ENCODE measurements around the gene TRPM2.

The TRPM2 gene

DNA sequence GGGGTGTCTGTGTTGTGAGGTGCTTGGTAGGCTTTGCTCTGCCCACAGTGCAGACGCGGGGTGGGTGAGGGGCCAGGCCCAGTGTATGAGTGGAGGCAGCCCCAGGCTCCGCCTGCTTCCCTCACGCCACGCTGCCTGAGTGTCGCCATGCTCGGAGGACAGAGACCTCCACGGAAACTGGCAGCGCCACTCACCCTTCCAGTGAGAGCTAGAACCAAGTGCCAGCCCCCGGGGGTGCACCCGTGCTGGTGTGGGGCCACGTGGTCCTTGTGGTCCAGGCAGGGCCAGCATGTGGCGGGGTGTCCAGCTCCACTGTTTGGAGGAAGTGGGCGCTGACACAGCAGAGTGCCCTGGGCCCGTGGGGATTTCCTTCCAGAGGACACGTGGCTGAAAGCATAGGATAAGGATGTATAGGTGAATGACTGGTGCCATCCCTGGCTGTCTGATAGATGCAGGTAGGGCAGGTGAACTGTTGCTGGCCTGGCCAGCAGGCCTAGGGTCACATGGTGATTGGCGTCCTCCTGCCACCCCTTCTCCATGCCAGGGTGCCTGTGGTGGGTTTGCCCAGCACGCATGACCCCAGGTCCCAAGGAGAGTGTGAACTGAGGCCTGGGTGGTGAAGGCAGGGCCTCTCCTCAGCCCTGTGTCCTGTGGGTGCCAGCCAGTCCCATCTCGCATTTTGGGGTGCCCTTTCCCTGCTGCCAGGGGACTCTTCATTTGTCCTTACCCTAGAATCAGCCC, 105.7 kb downstream of the TRPM2 start:
- no peak overlapping the region for H3K27ac ChIP-seq
- TF ChIP-seq ZFX (IDR thresholded peaks at IDR 0.05) (no peak), CTCF (conservative IDR thresholded peaks at IDR 0.05) (no peak)

- TF ChIP-seq ZFX (IDR thresholded peaks at IDR 0.05) (no peak), CTCF (conservative IDR thresholded peaks at IDR 0.05) (no peak)
- no peak overlapping the region for H3K27ac ChIP-seq
Observed at GRCh38 chr21:44459712-44460440, 106.5 kb downstream of the TRPM2 start.

DNA sequence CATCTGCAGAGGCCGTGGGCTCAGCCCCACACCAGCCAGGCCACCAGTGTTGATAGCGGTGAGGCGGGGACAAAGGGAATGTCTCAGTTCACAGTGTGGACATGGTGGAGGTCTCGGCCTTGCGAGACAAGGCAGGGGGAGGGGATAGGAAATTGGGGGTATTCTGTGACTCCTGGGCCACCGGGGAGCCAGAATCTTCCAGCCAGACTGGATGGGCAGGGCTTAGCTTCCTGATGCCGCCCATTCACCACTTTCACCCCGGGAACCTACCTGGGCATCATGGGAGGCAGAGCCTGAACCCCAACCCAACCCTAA, 107.0 kb downstream of the TRPM2 start:
- H3K27ac ChIP-seq = no peak overlapping the region
- TF ChIP-seq CTCF (conservative IDR thresholded peaks at IDR 0.05) (no peak), ZFX (IDR thresholded peaks at IDR 0.05) (no peak)

DNA sequence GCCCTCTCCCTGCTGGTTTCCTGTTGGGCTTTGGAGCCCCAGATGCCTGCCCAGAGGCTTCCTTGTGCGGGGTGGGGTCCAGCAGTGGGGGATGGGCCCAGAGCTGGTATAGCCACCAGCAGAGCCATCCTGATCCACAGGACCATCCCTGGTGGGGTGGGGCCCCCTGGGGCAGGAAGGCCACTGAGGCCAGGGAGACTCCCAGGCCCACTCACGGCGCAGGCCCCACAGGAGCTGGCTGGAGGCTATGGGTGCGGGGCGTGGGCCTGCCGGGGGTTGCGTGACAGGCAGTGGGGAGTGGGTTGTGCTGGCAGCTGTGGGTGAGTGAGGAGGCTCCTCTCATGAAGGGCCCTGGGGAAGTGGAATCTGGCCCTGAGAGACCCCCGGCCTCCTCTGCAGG, 107.6 kb downstream of the TRPM2 start:
- TF ChIP-seq ZFX (IDR thresholded peaks at IDR 0.05) (no peak), CTCF (conservative IDR thresholded peaks at IDR 0.05) (no peak)
- H3K27ac ChIP-seq = no peak overlapping the region

DNA sequence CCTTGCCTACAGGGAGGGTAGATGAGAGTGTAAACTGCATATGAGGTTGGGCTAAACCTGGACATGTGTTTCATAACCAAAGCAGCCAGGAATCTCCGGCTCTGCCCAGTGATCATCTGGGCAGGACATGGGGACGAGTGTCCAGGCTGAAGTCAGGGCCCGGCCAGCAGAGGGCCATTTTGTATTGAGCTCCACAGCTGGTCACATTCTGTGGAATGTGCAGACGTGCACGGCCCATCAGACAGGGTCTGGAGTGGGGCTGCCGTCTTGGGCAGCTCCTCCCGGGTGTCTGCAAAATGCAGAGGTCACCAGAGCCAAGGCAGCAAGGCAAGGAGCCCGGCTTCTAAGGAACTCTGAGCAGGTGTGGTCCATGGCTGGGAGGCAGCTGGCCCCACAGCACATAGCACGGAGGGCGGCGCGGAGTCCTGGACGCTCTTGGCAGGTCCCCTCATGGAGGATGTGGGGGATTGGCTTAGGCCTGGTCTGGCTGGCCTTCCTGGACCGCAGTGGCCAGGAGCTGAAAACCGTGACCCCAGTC, 108.1 kb downstream of the TRPM2 start:
- H3K27ac ChIP-seq = no peak overlapping the region
- TF ChIP-seq CTCF (conservative IDR thresholded peaks at IDR 0.05) = no peak; the same call in 1 of the 2 replicates
- TF ChIP-seq ZFX (IDR thresholded peaks at IDR 0.05) = no peak

DNA sequence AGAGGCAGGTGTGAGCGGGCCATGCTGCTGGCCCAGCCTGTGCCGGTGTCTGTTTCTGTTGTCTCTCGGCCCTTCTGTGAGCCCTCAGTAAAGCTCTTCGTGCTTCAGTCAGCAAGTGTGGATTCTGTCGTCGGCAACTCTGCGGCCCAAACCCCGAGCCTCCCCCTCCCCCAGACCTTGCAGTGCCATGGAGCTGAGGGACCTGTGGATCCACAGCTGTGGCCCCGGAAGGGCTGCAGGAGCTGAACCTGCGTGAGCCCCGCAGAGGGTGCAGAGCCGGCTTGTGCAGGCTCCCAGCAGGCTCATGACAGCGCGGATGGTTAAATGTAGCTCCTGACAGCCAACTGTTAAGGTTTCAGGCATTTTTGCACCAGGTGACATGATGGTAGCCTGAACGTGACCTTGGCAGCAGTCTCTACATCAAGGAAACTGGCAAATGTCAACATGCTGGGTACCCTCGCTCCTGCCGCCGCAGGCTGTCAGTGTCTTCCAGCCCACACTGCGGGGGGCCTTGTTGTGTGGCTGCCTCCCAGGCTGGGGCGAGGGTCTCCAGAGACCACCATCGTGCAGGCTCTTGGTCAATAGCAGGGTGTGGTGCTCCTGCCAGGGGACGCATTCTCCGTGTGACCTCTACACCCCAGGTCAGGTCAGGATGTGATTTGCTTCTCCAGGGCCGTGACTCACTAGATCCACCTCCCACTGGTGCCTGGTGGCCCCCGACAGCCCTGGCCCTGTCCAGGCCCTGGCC, 108.8 kb downstream of the TRPM2 start:
- H3K27ac ChIP-seq = no peak overlapping the region
- TF ChIP-seq CTCF (conservative IDR thresholded peaks at IDR 0.05) (no peak), ZFX (IDR thresholded peaks at IDR 0.05) (no peak)

DNA sequence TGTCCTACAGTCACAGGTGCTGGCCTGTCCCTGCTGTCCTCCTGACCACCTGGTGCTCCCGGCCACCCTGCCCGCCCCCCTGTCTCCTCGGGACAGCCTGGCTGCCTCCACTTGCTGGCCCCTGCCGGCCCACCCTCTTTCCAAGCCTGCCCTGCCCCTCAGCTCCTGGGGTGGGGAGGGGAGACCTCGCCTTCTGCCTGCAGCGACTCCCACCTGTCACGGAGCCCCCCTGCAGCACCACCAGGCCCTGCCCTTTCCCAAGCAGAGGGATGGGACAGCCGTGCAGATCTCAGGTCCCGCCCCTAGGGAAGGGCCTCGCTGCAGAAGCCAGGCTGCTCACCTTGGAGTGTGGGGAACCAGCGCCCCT, 109.4 kb downstream of the TRPM2 start:
- no peak overlapping the region for H3K27ac ChIP-seq
- TF ChIP-seq CTCF (conservative IDR thresholded peaks at IDR 0.05) (no peak), ZFX (IDR thresholded peaks at IDR 0.05) (no peak)

All from C4-2B (cell line).